CD4-positive, alpha-beta T cell (primary cell): ENCODE data around the gene PSD. TPM values are rescaled to one million over a fixed set of nuclear protein-coding genes. Genes with fewer than 3 reads are reported as not detected.
"Not testable (repeated sequence)": the region's sequence is repeated elsewhere in the genome, so short reads cannot be mapped to it uniquely, and the experiment has no call there.

Source experiments
- ATAC-seq: fragments of 200-7000 bp; cut with Tn5 transposase; one replicate; pipeline ENCODE4 v1.10.0; 2022; ENCODE audit warnings: mild to moderate bottlenecking; ENCODE audit not compliant: poor library complexity
- CTCF ChIA-PET: fragments of 350-600 bp; sonication (Branson Sonifier 250); formaldehyde crosslinking; loops from one replicate; lab custom pipeline; 2021; ENCODE audit warnings: antibody characterized with exemption, inconsistent platforms; lab: Charles Lee
- POLR2A ChIA-PET: fragments of 350-600 bp; sonication (Branson Sonifier 250); formaldehyde crosslinking; loops from one replicate; lab custom pipeline; 2021; ENCODE audit warnings: antibody characterized with exemption, inconsistent platforms; lab: Charles Lee
- DNase-seq, 14 experiments: peaks; one replicate each; pipeline ENCODE4 v3.0.0-alpha.2; 2013 to 2020; ENCODE audit warnings: mixed read lengths in 2 of 14
- H3K27ac ChIP-seq, 2 donors: one replicate each; pipeline versions ENCODE4 v1.5.1 to v1.7.0; 2013; ENCODE audit warnings: low read length in 2 of 2, low read depth in 1 of 2, mild to moderate bottlenecking in 1 of 2
- H3K27me3 ChIP-seq, 2 experiments: 1 replicate in 1 of 2; 2 replicates in 1 of 2; pipeline versions ENCODE4 v1.6.1 to v1.7.0; 2013; ENCODE audit warnings: low read length in 2 of 2, control low read depth in 1 of 2, mild to moderate bottlenecking in 1 of 2, moderate library complexity in 1 of 2; ENCODE audit not compliant: insufficient read depth in 2 of 2, control insufficient read depth in 1 of 2
- H3K36me3 ChIP-seq: one replicate; pipeline ENCODE4 v1.6.1; 2013; ENCODE audit warnings: low read length, control low read depth; ENCODE audit not compliant: insufficient read depth
- H3K4me1 ChIP-seq: one replicate; pipeline ENCODE4 v1.6.1; 2013; ENCODE audit warnings: low read length, control low read depth; ENCODE audit not compliant: insufficient read depth
- H3K4me3 ChIP-seq: one replicate; pipeline ENCODE4 v1.5.1; 2013; ENCODE audit warnings: mild to moderate bottlenecking, low read length, moderate library complexity
- H3K9me3 ChIP-seq, 2 experiments: 1 replicate in 1 of 2; 2 replicates in 1 of 2; pipeline versions ENCODE4 v1.6.1 to v1.7.0; 2013; ENCODE audit warnings: low read length in 2 of 2, mild to moderate bottlenecking in 2 of 2, control low read depth in 1 of 2, moderate library complexity in 1 of 2; ENCODE audit not compliant: control insufficient read depth in 1 of 2, insufficient read depth in 1 of 2
- H3K27ac Mint-ChIP-seq: one replicate; pipeline ENCODE4 v1.8.0; 2020; ENCODE audit warnings: mixed read lengths
- H3K27me3 Mint-ChIP-seq: one replicate; pipeline ENCODE4 v1.8.0; 2021; ENCODE audit warnings: mixed read lengths
- H3K36me3 Mint-ChIP-seq: one replicate; pipeline ENCODE4 v1.8.0; 2021; ENCODE audit warnings: low read depth, mixed read lengths
- H3K4me1 Mint-ChIP-seq: one replicate; pipeline ENCODE4 v1.8.0; 2021; ENCODE audit warnings: low read depth, mixed read lengths
- H3K4me3 Mint-ChIP-seq: one replicate; pipeline ENCODE4 v1.8.0; 2020; ENCODE audit warnings: mild to moderate bottlenecking, mixed read lengths
- H3K9me3 Mint-ChIP-seq: one replicate; pipeline ENCODE4 v1.8.0; 2020; ENCODE audit warnings: mixed read lengths
- intact Hi-C, 2 experiments: fragments of 100-400 bp; cut with DNase I in 1 of 2; cut with micrococcal nuclease in 1 of 2; formaldehyde crosslinking; loops; one replicate each; pipeline versions ENCODE4 v1.15.1 to v1.9.0; 2023 to 2025; cut with DNase I, micrococcal nuclease
- total RNA-seq, 174 experiments: library from RNA in 2 of 174; stranded (reverse) in 2 of 174; gene quantifications; one replicate each; pipeline ENCODE4 v1.2.3 and lab custom pipeline; 2021 to 2026
- TF ChIP-seq, protein P1 (sequence below): fragments of 200-600 bp; IDR thresholded peaks from one replicate; pipeline ENCODE4 v1.8.0; 2022; ENCODE audit warnings: antibody characterized with exemption, mild to moderate bottlenecking

The PSD gene
- total RNA-seq, 2 experiments from 2014 or later: 16.7 to 17.8 TPM

GRCh38 chr10:102457591-102458150, 39.1 kb upstream of the PSD start:
- ATAC-seq (no peak), DNase-seq (no peak)
- CTCF ChIA-PET: interaction anchor here (1.8 kb wide), 1 partner anchor 21 kb away, joined by 5 read pairs; no protein-coding TSS in a partner anchor
- POLR2A ChIA-PET: interaction anchor here (6.4 kb wide), 1 partner anchor 7 kb away, joined by 90 read pairs; the partner anchor contains the start of gene C10orf95
- Histone ChIP-seq H3K27ac (no peak overlapping the region), H3K9me3 (no peaks in the 10 kb centered on the region), H3K36me3 (peaks cover 13% of the 10 kb centered on the region), H3K4me3 (no peak overlapping the region), H3K4me1 (peaks cover 33% of the 10 kb centered on the region), H3K27me3 (no peaks in the 10 kb centered on the region)
- intact Hi-C loops: no loop called here
- H3K27me3 Mint-ChIP-seq: no peaks in the 10 kb centered on the region
- peaks cover 31% of the 10 kb centered on the region for H3K4me1 Mint-ChIP-seq
- H3K27ac Mint-ChIP-seq: peak overlapping the region; percentile 25
- TF ChIP-seq, protein P1, sequence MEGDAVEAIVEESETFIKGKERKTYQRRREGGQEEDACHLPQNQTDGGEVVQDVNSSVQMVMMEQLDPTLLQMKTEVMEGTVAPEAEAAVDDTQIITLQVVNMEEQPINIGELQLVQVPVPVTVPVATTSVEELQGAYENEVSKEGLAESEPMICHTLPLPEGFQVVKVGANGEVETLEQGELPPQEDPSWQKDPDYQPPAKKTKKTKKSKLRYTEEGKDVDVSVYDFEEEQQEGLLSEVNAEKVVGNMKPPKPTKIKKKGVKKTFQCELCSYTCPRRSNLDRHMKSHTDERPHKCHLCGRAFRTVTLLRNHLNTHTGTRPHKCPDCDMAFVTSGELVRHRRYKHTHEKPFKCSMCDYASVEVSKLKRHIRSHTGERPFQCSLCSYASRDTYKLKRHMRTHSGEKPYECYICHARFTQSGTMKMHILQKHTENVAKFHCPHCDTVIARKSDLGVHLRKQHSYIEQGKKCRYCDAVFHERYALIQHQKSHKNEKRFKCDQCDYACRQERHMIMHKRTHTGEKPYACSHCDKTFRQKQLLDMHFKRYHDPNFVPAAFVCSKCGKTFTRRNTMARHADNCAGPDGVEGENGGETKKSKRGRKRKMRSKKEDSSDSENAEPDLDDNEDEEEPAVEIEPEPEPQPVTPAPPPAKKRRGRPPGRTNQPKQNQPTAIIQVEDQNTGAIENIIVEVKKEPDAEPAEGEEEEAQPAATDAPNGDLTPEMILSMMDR: no peak
- peaks cover 17% of the 10 kb centered on the region for H3K36me3 Mint-ChIP-seq
- peak overlapping the region; percentile 2 for H3K4me3 Mint-ChIP-seq
- H3K9me3 Mint-ChIP-seq: no peaks in the 10 kb centered on the region

GRCh38 chr10:102455893-102456471, 37.4 kb upstream of the PSD start:
- intact Hi-C loops: no loop called here
- Histone ChIP-seq H3K4me1 (peaks cover 34% of the 10 kb centered on the region), H3K4me3 (no peak overlapping the region), H3K27me3 (no peaks in the 10 kb centered on the region), H3K9me3 (no peaks in the 10 kb centered on the region), H3K27ac (no peak overlapping the region), H3K36me3 (peaks cover 16% of the 10 kb centered on the region)
- TF ChIP-seq, protein P1: no peak
- H3K36me3 Mint-ChIP-seq: peaks cover 24% of the 10 kb centered on the region
- ATAC-seq (no peak), DNase-seq (peak in 2 of 14 experiments; percentile 54 to 57)
- CTCF ChIA-PET: interaction anchor here (1.8 kb wide), 1 partner anchor 23 kb away, joined by 5 read pairs; no protein-coding TSS in a partner anchor
- no peaks in the 10 kb centered on the region for H3K9me3 Mint-ChIP-seq
- peaks cover 22% of the 10 kb centered on the region for H3K4me1 Mint-ChIP-seq
- H3K4me3 Mint-ChIP-seq: no peak overlapping the region
- no peak overlapping the region for H3K27ac Mint-ChIP-seq
- H3K27me3 Mint-ChIP-seq: no peaks in the 10 kb centered on the region
- POLR2A ChIA-PET: no interaction called here

DNA sequence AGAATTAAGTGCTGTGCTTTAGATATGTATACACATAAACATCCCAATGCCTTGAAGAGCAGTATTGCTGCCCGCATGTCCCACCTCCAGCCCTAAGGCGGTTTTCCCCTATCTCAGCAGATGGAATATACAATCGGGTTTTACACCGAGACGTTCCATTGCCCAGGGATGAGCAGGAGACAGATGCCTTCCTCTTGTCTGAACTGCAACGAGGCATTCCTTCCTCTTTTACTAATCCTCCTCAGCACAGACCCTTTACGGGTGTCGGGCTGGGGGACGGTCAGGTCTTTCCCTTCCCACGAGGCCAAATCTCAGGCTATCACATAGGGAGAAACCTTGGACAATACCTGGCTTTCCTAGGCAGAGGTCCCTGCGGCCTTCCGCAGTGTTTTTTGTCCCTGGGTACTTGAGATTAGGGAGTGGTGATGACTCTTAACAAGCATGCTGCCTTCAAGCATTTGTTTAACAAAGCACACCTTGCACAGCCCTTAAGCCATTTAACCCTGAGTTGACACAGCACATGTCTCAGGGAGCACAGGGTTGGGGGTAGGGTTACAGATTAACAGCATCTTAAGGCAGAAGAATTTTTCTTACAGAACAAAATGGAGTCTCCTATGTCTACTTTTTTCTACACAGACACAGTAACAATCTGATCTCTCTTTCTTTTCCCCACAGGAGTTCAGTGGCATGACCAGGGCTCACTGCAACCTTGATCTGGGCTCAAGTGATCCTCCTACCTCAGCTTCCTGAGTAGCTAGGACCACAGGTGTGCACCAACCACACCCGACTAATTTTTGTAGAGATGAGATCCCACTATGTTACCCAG, 36.3 kb upstream of the PSD start:
- Histone ChIP-seq H3K4me1 (peaks cover 31% of the 10 kb centered on the region), H3K36me3 (peaks cover 16% of the 10 kb centered on the region)
- DNase-seq, H3K9me3 Mint-ChIP-seq, POLR2A ChIA-PET, H3K9me3 ChIP-seq, H3K27ac ChIP-seq, H3K27ac Mint-ChIP-seq, H3K4me3 Mint-ChIP-seq, H3K27me3 ChIP-seq, H3K4me3 ChIP-seq, CTCF ChIA-PET, H3K27me3 Mint-ChIP-seq, ATAC-seq: not testable (repeated sequence)
- Mint-ChIP-seq H3K4me1 (peaks cover 18% of the 10 kb centered on the region), H3K36me3 (peaks cover 29% of the 10 kb centered on the region)
- intact Hi-C loops: loop anchor here in 1 of 2 experiments (5.0 kb wide), 1 partner anchor 47 kb away; the partner anchor contains the start of genes ACTR1A and SUFU
